Measurements from ENCODE around the gene RAB11FIP5.
A peak's percentile ranks its signal among the peaks of the same experiment; 100 is the strongest.

RAB11FIP5 gene

DNA sequence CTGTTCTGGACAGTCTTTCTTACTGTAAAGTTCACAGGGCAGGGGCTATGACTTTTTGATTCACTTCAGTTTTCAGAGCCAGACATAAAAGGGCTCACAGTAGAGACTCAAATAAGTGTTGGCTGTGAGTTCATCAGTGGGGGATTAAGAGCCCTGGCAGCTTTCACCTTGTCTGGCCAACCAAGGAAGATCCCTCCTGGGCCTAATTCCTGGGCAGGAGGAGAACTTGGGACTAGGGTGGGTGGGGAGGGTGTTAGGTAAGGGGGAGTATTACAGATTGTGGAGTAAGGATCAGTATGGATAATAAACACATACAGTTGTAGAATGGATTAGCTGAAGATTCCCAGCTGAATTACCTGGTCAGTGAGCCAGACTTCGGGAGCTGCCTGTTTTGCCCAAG lies 40.3 kb downstream of the RAB11FIP5 start:
- TF ChIP-seq, protein P1, sequence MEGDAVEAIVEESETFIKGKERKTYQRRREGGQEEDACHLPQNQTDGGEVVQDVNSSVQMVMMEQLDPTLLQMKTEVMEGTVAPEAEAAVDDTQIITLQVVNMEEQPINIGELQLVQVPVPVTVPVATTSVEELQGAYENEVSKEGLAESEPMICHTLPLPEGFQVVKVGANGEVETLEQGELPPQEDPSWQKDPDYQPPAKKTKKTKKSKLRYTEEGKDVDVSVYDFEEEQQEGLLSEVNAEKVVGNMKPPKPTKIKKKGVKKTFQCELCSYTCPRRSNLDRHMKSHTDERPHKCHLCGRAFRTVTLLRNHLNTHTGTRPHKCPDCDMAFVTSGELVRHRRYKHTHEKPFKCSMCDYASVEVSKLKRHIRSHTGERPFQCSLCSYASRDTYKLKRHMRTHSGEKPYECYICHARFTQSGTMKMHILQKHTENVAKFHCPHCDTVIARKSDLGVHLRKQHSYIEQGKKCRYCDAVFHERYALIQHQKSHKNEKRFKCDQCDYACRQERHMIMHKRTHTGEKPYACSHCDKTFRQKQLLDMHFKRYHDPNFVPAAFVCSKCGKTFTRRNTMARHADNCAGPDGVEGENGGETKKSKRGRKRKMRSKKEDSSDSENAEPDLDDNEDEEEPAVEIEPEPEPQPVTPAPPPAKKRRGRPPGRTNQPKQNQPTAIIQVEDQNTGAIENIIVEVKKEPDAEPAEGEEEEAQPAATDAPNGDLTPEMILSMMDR (IDR thresholded peaks at IDR 0.05; ENCODE audit: control insufficient read depth, extremely low read depth, insufficient read depth): no peak
- H3K4me3 ChIP-seq (ENCODE audit: low read depth, low read length): no peak overlapping the region
- no peak for DNase-seq (ENCODE audit: low read depth)

DNA sequence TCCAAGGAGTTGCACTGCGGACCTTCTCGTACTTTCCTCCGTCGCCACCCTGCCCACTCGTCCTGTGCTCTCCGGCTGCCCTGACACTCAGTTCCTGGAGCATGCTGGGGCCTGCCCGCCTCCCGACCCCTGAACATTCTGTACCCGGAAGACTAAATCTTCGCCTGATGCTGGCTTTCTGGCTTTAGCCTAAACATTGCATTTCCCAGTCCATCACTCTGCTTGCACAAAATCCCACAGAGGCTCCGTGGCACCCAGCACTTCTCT lies 40.7 kb downstream of the RAB11FIP5 start:
- H3K4me3 ChIP-seq (ENCODE audit: low read depth, low read length): peak overlapping the region; percentile 65
- no peak for DNase-seq (ENCODE audit: low read depth)
- TF ChIP-seq, protein P1 (IDR thresholded peaks at IDR 0.05; ENCODE audit: control insufficient read depth, extremely low read depth, insufficient read depth): no peak

DNA sequence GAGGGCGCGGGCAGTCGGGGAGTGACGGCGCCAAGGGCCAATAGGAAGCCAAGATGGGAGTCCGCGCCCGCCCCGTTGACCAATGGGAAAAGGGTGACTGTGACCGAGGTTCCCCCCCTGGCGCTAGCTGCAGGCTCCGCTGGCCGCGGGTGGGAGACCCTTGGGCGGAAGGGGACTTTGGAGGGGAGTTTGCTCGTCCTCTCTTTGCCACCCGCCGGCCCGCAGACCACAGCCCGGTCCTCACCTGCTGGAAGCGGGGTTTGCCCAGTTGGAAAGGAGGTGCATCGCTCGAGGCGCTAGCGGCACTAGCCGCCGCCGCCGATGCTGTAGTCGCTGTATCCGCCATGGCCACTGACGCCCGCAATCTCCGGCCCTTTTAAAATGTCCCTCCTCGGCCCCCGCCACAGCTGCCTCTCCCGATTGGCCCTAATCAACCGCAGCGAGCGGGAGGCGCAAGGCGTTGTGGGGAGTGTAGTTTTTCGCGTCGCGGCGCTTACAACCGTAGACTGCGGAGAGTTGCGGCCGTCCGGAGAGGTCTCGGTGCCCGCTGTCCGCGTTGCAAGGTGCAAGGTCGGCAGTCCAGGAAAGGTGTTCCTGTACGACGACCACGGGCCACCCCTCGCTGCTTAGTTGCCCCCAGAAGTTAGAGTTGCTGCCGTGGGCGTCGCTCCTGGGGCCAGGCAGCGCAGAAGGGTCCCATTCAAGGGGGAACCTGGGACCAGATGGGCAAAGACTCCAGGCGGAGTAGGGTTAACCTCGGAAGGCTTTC lies 41.2 kb downstream of the RAB11FIP5 start, which contains the start of gene SFXN5:
SFXN5 (minus strand) TSS at position 353 of the 769 bp plus-strand sequence; CDS start at position 346, 7 bp downstream.
- peak within 1 kb of the TSS; percentile 65 for H3K4me3 ChIP-seq (ENCODE audit: low read depth, low read length)
- TF ChIP-seq, protein P1 (IDR thresholded peaks at IDR 0.05; ENCODE audit: control insufficient read depth, extremely low read depth, insufficient read depth): no peak
- peak; percentile 61 for DNase-seq (ENCODE audit: low read depth)

DNA sequence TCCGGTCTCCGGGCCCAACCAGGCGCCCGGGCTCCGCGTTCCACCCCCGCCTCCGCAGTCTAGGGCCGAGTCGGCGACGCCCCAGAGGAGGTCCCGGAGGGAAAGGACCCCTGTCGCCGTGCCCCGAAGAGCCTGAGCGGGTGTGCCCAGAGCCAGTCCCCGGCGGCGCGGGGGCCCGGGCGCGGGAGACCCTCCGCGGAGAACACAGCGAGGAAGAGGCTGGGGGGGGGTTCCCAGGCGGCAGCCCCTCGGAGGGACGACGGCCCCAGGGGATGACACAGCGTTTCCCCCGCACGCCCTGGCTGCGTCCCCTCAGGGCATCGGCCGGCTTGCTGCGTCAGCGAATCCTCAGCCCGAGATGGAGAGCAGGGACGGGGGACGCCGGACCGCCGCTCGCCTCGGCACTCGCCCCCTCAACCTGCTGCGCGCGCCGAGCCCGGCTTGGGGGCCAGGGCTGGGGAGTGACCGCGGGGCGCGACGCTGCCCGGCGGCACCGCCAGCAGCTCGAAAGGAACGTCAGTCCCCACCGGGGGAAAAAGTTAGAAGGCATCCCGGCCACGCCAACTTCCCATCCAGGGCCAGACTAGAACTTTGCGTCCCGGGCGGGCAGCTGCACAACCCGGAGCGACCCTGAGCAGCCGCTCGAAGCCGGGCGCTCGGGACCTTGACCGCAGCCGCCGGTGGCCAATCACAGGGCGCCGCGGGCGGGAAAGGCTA lies 41.9 kb downstream of the RAB11FIP5 start:
- no peak for DNase-seq (ENCODE audit: low read depth)
- peak overlapping the region; percentile 65 for H3K4me3 ChIP-seq (ENCODE audit: low read depth, low read length)
- TF ChIP-seq, protein P1 (IDR thresholded peaks at IDR 0.05; ENCODE audit: control insufficient read depth, extremely low read depth, insufficient read depth): no peak

DNA sequence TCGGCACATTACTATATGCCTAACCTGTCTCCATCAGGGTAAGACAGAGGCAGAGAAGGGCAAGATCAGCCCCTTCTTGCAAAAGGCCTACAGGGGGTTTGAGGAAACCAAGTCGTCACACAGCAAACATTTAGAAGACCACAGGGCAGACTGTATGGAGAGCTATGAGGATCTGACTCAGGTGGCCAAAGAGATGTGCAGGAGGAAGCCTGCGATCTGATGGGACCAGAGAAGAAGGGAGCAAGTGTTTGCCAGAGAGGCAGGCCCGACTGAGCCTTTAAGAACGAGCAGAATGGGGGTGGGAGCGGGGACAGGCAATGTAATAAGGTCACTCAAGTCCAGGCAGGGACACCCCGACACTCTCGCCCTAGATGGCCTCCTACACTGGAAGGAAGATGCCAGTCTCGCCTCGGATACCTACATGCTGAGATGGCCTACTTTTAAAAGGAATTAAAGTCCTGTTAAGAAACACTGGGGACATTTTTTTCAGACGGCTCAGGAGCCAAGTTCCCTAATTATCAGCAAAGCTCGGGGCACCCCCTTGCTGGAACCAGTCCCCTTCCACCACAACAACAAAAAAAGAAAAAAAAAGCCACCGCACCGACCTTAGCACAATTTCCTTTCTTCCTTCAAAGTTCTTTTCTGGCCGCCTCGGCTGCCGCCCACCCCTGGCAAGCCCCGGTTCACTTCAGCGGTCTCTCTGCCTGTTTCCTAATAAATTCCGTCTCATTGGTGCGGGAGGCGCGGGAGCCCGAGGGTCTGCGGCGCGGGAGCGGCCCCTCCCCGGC lies 42.7 kb downstream of the RAB11FIP5 start:
- DNase-seq (ENCODE audit: low read depth): no peak
- TF ChIP-seq, protein P1 (IDR thresholded peaks at IDR 0.05; ENCODE audit: control insufficient read depth, extremely low read depth, insufficient read depth): no peak
- peak overlapping the region; percentile 65 for H3K4me3 ChIP-seq (ENCODE audit: low read depth, low read length)

DNA sequence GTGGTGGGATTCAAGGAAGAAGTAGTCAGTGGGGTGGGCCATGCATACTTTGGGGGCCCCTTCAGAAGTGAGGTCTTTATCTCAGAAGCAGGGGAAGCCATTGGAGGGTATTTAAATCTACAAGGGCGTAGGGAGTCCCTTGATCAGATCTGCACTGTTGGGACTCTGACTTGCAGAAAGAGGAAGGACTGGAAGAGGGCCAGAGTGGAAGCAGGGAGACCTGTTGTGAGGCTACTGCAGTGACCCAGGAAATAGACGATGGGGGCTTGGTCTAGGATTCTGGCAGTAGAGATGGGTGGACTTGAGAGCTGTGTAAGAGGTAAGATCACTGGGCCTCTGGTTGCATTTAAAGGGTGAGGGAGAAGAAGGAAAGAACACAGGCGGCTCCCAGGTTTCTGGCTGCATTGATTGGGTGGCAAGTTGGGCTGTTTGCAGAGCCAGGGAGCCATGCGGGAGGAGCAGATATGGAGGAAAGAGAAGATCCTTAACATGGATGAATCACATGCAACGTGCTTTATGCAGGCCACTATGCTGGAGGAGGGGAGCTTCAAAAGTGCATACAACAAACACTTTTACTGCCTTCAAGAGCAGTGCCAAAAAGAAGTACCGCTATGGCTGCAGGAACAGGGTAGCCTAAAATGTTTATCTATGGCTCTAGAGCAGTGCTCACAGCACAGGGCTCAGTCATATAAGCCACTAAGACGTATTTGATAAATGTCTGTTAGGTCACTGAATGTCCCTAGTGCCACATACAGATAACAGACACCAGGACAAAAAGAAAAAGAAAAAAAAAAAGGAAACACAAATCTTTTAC lies 43.5 kb downstream of the RAB11FIP5 start:
- TF ChIP-seq, protein P1 (IDR thresholded peaks at IDR 0.05; ENCODE audit: control insufficient read depth, extremely low read depth, insufficient read depth): no peak
- DNase-seq (ENCODE audit: low read depth): peak; percentile 56
- peak overlapping the region; percentile 65 for H3K4me3 ChIP-seq (ENCODE audit: low read depth, low read length)

All from LNCaP clone FGC (cell line).